OCI-LY3 (cell line): Measurements from ENCODE around the gene BRCA1.

ENCODE experiments used
- H2AFZ ChIP-seq: fragments of 200-600, 300-600 bp; shearing (Covaris generic); 2 replicates; pipeline ENCODE4 v1.6.0; 2014; ENCODE audit warnings: antibody characterized with exemption, low read depth, low read length
- H3K27ac ChIP-seq: fragments of 200-600, 300-600 bp; sonication (generic); 2 replicates; pipeline ENCODE4 v1.5.1; 2014; ENCODE audit warnings: mild to moderate bottlenecking, low read length, moderate library complexity, mixed read lengths
- H3K27me3 ChIP-seq: fragments of 200-600, 300-600 bp; sonication (generic); 2 replicates; pipeline ENCODE4 v1.6.1; 2014; ENCODE audit warnings: low read depth, low read length, mixed read lengths
- H3K36me3 ChIP-seq: fragments of 200-600, 300-600 bp; sonication (generic); replicated peaks from 2 replicates; pipeline ENCODE3; 2014; ENCODE audit warnings: low read depth, low read length, mixed read lengths
- H3K4me1 ChIP-seq: fragments of 300-600, 200-600 bp; sonication (generic); 2 replicates; pipeline ENCODE4 v1.6.1; 2014; ENCODE audit warnings: low read length, mixed read lengths
- H3K4me2 ChIP-seq: fragments of 200-600, 300-600 bp; sonication (generic); 2 replicates; pipeline ENCODE4 v1.6.1; 2014; ENCODE audit warnings: low read length, mixed read lengths
- H3K4me3 ChIP-seq: fragments of 300-600, 200-600 bp; sonication (generic); 2 replicates; pipeline ENCODE4 v1.5.1; 2014; ENCODE audit warnings: antibody characterized with exemption, mild to moderate bottlenecking, low read length, moderate library complexity
- H3K79me2 ChIP-seq: fragments of 300-600, 200-600 bp; shearing (Covaris generic); 2 replicates; pipeline ENCODE4 v1.6.1; 2014; ENCODE audit warnings: mild to moderate bottlenecking, low read length, mixed read lengths
- H3K9ac ChIP-seq: fragments of 300-600, 200-600 bp; shearing (Covaris generic); 2 replicates; pipeline ENCODE4 v1.6.0; 2014; ENCODE audit warnings: mild to moderate bottlenecking, low read length, moderate library complexity
- H3K9me3 ChIP-seq: fragments of 200-600, 300-600 bp; shearing (Covaris generic); 2 replicates; pipeline ENCODE4 v1.6.1; 2014; ENCODE audit warnings: low read length, mixed read lengths; ENCODE audit not compliant: insufficient read depth
- H4K20me1 ChIP-seq: fragments of 200-600, 300-600 bp; sonication (generic); 2 replicates; pipeline ENCODE4 v1.6.1; 2016; ENCODE audit warnings: low read length, mixed read lengths; ENCODE audit not compliant: insufficient read depth
- EZH2phosphoT487 ChIP-seq: fragments of 200-600 bp; shearing (Covaris generic); IDR thresholded peaks from 2 replicates; pipeline ENCODE4 v1.6.1; 2018; ENCODE audit warnings: antibody characterized with exemption, mixed run types, low read depth
- TF ChIP-seq, protein P1 (sequence below): fragments of 200-600, 300-600 bp; sonication (generic); IDR thresholded peaks from 2 replicates; pipeline ENCODE4 v1.5.1; 2014; ENCODE audit warnings: antibody characterized with exemption, low read length, low read depth

The BRCA1 gene

DNA sequence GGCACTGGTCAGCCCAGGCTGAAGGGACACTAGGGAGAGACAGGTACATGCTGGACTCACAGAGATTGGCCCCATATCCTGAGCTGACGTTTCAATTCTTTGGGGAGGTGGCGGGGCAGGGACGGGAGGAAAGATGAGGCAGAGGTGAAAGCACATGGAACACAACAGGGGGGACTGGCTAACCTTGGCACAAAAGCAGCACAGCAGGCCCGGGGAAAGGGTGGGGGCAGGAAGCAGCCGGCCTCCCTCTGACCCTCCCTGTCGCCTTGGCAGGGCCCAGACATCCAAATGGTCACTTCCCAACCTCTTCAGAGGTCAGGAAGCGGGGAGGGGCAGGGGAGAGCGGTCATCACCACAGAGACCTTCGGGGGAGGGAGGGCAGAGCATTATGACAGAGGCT lies 109.6 kb downstream of the BRCA1 start:
- Histone ChIP-seq H3K9ac (no peak overlapping the region), H2AFZ (no peak overlapping the region), H3K4me2 (no peak overlapping the region), H3K36me3 (no peaks in the 10 kb centered on the region), H3K4me1 (no peaks in the 10 kb centered on the region), H3K79me2 (no peaks in the 10 kb centered on the region), H3K27ac (no peak overlapping the region), H3K27me3 (no peaks in the 10 kb centered on the region), H4K20me1 (no peaks in the 10 kb centered on the region), H3K9me3 (no peaks in the 10 kb centered on the region), H3K4me3 (no peak overlapping the region)
- TF ChIP-seq, protein P1, sequence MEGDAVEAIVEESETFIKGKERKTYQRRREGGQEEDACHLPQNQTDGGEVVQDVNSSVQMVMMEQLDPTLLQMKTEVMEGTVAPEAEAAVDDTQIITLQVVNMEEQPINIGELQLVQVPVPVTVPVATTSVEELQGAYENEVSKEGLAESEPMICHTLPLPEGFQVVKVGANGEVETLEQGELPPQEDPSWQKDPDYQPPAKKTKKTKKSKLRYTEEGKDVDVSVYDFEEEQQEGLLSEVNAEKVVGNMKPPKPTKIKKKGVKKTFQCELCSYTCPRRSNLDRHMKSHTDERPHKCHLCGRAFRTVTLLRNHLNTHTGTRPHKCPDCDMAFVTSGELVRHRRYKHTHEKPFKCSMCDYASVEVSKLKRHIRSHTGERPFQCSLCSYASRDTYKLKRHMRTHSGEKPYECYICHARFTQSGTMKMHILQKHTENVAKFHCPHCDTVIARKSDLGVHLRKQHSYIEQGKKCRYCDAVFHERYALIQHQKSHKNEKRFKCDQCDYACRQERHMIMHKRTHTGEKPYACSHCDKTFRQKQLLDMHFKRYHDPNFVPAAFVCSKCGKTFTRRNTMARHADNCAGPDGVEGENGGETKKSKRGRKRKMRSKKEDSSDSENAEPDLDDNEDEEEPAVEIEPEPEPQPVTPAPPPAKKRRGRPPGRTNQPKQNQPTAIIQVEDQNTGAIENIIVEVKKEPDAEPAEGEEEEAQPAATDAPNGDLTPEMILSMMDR = no peak
- no peak for TF ChIP-seq EZH2phosphoT487

DNA sequence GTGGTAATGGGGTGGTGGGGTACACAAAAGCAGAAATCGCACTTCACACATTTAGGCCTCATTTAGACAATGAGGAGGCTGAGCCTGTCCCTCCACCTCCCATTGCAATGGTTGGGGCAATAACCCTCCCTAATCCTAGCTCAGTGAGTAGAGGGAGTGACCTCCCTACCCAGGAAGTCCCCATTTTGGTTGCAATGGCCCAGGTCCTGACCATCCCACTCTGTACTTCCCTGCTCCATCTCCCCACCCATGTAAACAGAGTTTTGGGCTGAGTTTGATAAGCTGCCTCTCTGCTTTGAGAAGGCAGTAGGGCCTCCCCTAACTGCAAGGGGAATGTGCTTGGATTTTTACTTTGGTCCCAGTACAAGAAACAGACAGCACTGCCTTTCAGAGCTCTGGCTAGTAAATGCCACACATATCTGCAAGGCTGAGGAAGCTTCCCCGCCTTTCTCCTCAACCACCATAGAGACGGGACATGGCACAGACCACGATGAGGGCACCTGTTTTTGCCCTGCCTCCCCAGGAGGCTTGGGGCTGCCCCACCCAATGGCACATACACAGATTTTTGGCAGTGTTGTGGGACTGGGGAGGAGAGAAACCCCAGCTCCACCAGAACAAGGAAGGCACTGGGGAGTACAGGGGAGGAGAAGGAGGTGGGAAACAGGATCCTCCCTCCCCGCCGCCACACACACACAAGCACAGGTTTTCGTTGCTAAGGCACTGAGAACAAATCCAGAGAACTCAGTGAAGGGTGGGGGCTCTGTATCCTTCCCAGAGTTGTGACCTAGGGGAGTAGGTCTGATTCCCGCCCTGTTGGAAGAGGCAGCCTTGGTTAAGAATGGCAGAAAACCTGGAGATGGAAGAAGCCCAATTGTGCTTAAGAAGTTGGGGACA lies 110.3 kb downstream of the BRCA1 start:
- Histone ChIP-seq H3K36me3 (no peaks in the 10 kb centered on the region), H3K27ac (no peak overlapping the region)

GRCh38 chr17:43014020-43014648 lies 111.0 kb downstream of the BRCA1 start:
- Histone ChIP-seq H3K27me3 (no peaks in the 10 kb centered on the region), H3K9me3 (no peaks in the 10 kb centered on the region), H3K9ac (no peak overlapping the region), H2AFZ (no peak overlapping the region), H3K79me2 (no peaks in the 10 kb centered on the region), H3K4me2 (no peak overlapping the region), H3K4me3 (no peak overlapping the region), H3K36me3 (no peaks in the 10 kb centered on the region), H4K20me1 (no peaks in the 10 kb centered on the region), H3K27ac (no peak overlapping the region), H3K4me1 (no peaks in the 10 kb centered on the region)
- TF ChIP-seq, protein P1 = no peak
- no peak for TF ChIP-seq EZH2phosphoT487

More for the DNA sequence above, 110.3 kb downstream of the BRCA1 start:
- Histone ChIP-seq H3K79me2 (no peaks in the 10 kb centered on the region), H3K9me3 (no peaks in the 10 kb centered on the region), H4K20me1 (no peaks in the 10 kb centered on the region), H3K9ac (no peak overlapping the region), H2AFZ (no peak overlapping the region), H3K4me2 (no peak overlapping the region), H3K4me3 (no peak overlapping the region), H3K4me1 (no peaks in the 10 kb centered on the region), H3K27me3 (no peaks in the 10 kb centered on the region)
- TF ChIP-seq, protein P1 = no peak
- TF ChIP-seq EZH2phosphoT487 = no peak

DNA sequence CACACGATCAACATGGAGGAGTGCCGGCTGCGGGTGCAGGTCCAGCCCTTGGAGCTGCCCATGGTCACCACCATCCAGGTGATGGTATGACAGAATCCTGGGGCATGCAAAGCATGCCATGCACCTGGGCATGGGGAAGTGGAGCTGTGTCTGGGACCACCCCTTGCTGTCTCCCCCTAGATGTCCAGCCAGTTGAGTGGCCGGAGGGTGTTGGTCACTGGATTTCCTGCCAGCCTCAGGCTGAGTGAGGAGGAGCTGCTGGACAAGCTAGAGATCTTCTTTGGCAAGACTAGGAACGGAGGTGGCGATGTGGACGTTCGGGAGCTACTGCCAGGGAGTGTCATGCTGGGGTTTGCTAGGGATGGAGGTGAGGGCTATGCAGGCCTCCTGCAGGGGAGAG lies 111.9 kb downstream of the BRCA1 start:
- Histone ChIP-seq H3K4me3 (no peak overlapping the region), H3K79me2 (no peaks in the 10 kb centered on the region), H3K36me3 (no peaks in the 10 kb centered on the region), H3K4me1 (no peaks in the 10 kb centered on the region), H3K27me3 (no peaks in the 10 kb centered on the region), H3K27ac (no peak overlapping the region), H3K4me2 (no peak overlapping the region), H2AFZ (no peak overlapping the region), H4K20me1 (no peaks in the 10 kb centered on the region), H3K9me3 (no peaks in the 10 kb centered on the region), H3K9ac (no peak overlapping the region)
- TF ChIP-seq, protein P1 = no peak
- TF ChIP-seq EZH2phosphoT487 = no peak
